ENCODE measurements around the gene DNER.
"Not testable (repeated sequence)": the region's sequence is repeated elsewhere in the genome, so short reads cannot be mapped to it uniquely, and the experiment has no call there.

Gene DNER

GRCh38 chr2:229616433-229616832 is 97.9 kb downstream of the DNER start:
- no peak for DNase-seq

- not testable (repeated sequence) for DNase-seq
Observed at GRCh38 chr2:229614021-229614420, 100.3 kb downstream of the DNER start.

- DNase-seq: no peak
Observed at GRCh38 chr2:229612384-229612971, 101.9 kb downstream of the DNER start.

GRCh38 chr2:229611360-229611759 is 103.0 kb downstream of the DNER start:
- DNase-seq: no peak

- no peak for DNase-seq
Observed at GRCh38 chr2:229610872-229611271, 103.5 kb downstream of the DNER start.

GRCh38 chr2:229610333-229610732 is 104.0 kb downstream of the DNER start:
- no peak for DNase-seq

- no peak for DNase-seq
Observed at GRCh38 chr2:229601936-229602335, 112.4 kb downstream of the DNER start.

GRCh38 chr2:229601396-229601795 is 113.0 kb downstream of the DNER start:
- DNase-seq: no peak

- DNase-seq: no peak
Observed at GRCh38 chr2:229598227-229598626, 116.1 kb downstream of the DNER start.

GRCh38 chr2:229596796-229597195 is 117.6 kb downstream of the DNER start:
- no peak for DNase-seq

GRCh38 chr2:229591611-229592010 is 122.7 kb downstream of the DNER start:
- DNase-seq: no peak

- no peak for DNase-seq
Observed at GRCh38 chr2:229586746-229587705, 127.3 kb downstream of the DNER start.

- no peak for DNase-seq
Observed at GRCh38 chr2:229586012-229586411, 128.3 kb downstream of the DNER start.

GRCh38 chr2:229582151-229582550 is 132.2 kb downstream of the DNER start:
- DNase-seq: no peak

- DNase-seq: no peak
Observed at GRCh38 chr2:229578052-229578846, 136.1 kb downstream of the DNER start.

GRCh38 chr2:229575569-229576315 is 138.6 kb downstream of the DNER start:
- DNase-seq: no peak

- no peak for DNase-seq
Observed at GRCh38 chr2:229572507-229573271, 141.7 kb downstream of the DNER start.

- no peak for DNase-seq
Observed at GRCh38 chr2:229571243-229571642, 143.1 kb downstream of the DNER start.

- no peak for DNase-seq
Observed at GRCh38 chr2:229566370-229566769, 148.0 kb downstream of the DNER start.

- DNase-seq: no peak
Observed at GRCh38 chr2:229564300-229564907, 150.0 kb downstream of the DNER start.

- no peak for DNase-seq
Observed at GRCh38 chr2:229563388-229563787, 151.0 kb downstream of the DNER start.
